Spleen (tissue), 11 donors: Measurements from ENCODE around the gene RNFT2. TPM values are rescaled to one million over a fixed set of nuclear protein-coding genes. Genes with fewer than 3 reads are reported as not detected.

ENCODE experiments used
- DNase-seq: peaks from one replicate; pipeline ENCODE4 v3.0.0-alpha.2; 2020
- H3K27ac ChIP-seq, 8 donors: fragments of 200-600 bp; sonication (generic) in 7 of 8; 1 replicate in 4 of 8; 2 replicates in 4 of 8; pipeline versions ENCODE4 v1.5.0 to v1.8.0; 2016 to 2021; ENCODE audit warnings: inconsistent platforms in 4 of 8, mild to moderate bottlenecking in 4 of 8, moderate library complexity in 1 of 8
- H3K27me3 ChIP-seq, 7 donors: fragments of 200-600 bp; sonication (generic) in 6 of 7; replicated peaks in 1 of 7; 1 replicate in 4 of 7; 2 replicates in 3 of 7; pipeline versions ENCODE4 v1.5.0 to v1.8.0; 2016 to 2021; ENCODE audit warnings: inconsistent platforms in 3 of 7, mild to moderate bottlenecking in 1 of 7
- H3K36me3 ChIP-seq, 6 donors: fragments of 200-600 bp; sonication (generic) in 5 of 6; 1 replicate in 4 of 6; 2 replicates in 2 of 6; pipeline versions ENCODE4 v1.5.0 to v1.8.0; 2016 to 2021; ENCODE audit warnings: inconsistent platforms in 2 of 6
- H3K4me1 ChIP-seq, 6 donors: fragments of 200-600 bp; sonication (generic) in 5 of 6; 1 replicate in 3 of 6; 2 replicates in 3 of 6; pipeline versions ENCODE4 v1.5.0 to v1.8.0; 2016 to 2021; ENCODE audit warnings: inconsistent platforms in 3 of 6
- H3K4me3 ChIP-seq, 8 donors: fragments of 200-600 bp; sonication (generic) in 7 of 8; 1 replicate in 4 of 8; 2 replicates in 4 of 8; pipeline versions ENCODE4 v1.5.0 to v1.8.0; 2016 to 2021; ENCODE audit warnings: inconsistent platforms in 4 of 8, mild to moderate bottlenecking in 4 of 8, moderate library complexity in 2 of 8
- H3K9me3 ChIP-seq, 8 donors: fragments of 200-600 bp; sonication (generic) in 7 of 8; 1 replicate in 4 of 8; 2 replicates in 4 of 8; pipeline versions ENCODE4 v1.5.0 to v1.8.0; 2016 to 2021; ENCODE audit warnings: inconsistent platforms in 4 of 8
- CTCF ChIP-seq, 11 experiments: fragments of 200-600 bp in 7 of 11; fragments of 450-650 bp in 4 of 11; sonication (generic) in 4 of 11; IDR thresholded peaks in 8 of 11; conservative IDR thresholded peaks in 3 of 11; 1 replicate in 7 of 11; 2 replicates in 4 of 11; pipeline versions ENCODE4 v1.4.0 to v1.8.0; 2016 to 2021; ENCODE audit warnings: antibody characterized with exemption in 11 of 11, inconsistent platforms in 4 of 11, mild to moderate bottlenecking in 1 of 11
- POLR2A ChIP-seq, 3 donors: fragments of 450-650 bp; IDR thresholded peaks; one replicate each; pipeline ENCODE4 v1.5.1; 2017; ENCODE audit warnings: antibody characterized with exemption in 3 of 3, mild to moderate bottlenecking in 1 of 3
- POLR2AphosphoS5 ChIP-seq, 3 donors: sonication (generic); formaldehyde crosslinking; IDR thresholded peaks; one replicate each; pipeline ENCODE4 v1.5.1; 2017; ENCODE audit warnings: antibody characterized with exemption in 3 of 3
- WGBS, 5 donors: extraction: QIAGEN DNeasy Blood & Tissue Kit in 3 of 5; methylation state at CpG; one replicate each; pipeline versions ENCODE4 v1.1.5 to v1.1.7; 2013 to 2018; 5-methylcytosine and 5-hydroxymethylcytosine counted together
- intact Hi-C: fragments of 100-400 bp; cut with DNase I; formaldehyde crosslinking; loops from one replicate; pipeline ENCODE4 v1.15.0; 2023; ENCODE audit warnings: low total_unique reads
- polyA plus RNA-seq, 3 donors: library from polyadenylated mRNA; stranded (reverse); fragments of 200-250 nt; gene quantifications; one replicate each; pipeline ENCODE4 v1.2.1, GENCODE V29; 2013
- small RNA-seq, 4 donors: library from RNA; depleted of rRNA; stranded (forward); fragments of <200 nt; gene quantifications; one replicate each; pipeline ENCODE3, GENCODE V24; 2016
- total RNA-seq, 7 donors: library from RNA; depleted of rRNA in 3 of 7; stranded (reverse); fragments of >200 nt in 3 of 7; fragmentation: NEBNext Ultra II Directional in 4 of 7; extraction: Animal tissue kit (Norgen Biotek cat#: 25700) in 4 of 7; gene quantifications; one replicate each; pipeline versions ENCODE4 v1.1.0 to v1.2.1, GENCODE V29; 2016 to 2021
- donor health status: healthy with polysubstance abuse.
- donor health status: DM: no; HTN: no; CAD: no; lungs with moderate emphysema.
- donor health status: DM: no; HTN: no; CAD: no.
- donor health status: Bipolar disorder and iron deficiency.
- donor health status: healthy.
- donor health status: DM: no; HTN: no; CAD: no.
- donor health status: DM: yes; HTN: yes; CAD: no.

RNFT2 gene
- total and polyA plus RNA-seq, 10 donors, result 1.9 to 6.0 (median 3.8) TPM

GRCh38 chr12:116898669-116899068 lies 160.6 kb downstream of the RNFT2 start:
- no peaks in the 10 kb centered on the region for H3K36me3 ChIP-seq
- no peaks in the 10 kb centered on the region for H3K9me3 ChIP-seq
- no peak for TF ChIP-seq POLR2A (IDR thresholded peaks at IDR 0.05)
- TF ChIP-seq POLR2AphosphoS5 (IDR thresholded peaks at IDR 0.05), result no peak
- TF ChIP-seq CTCF (IDR thresholded peaks at IDR 0.05 in 8 of 11, conservative IDR thresholded peaks at IDR 0.05 in 3 of 11), result no peak
- no peak overlapping the region for H3K27ac ChIP-seq
- no peak for DNase-seq
- H3K4me3 ChIP-seq, result no peak overlapping the region
- no peaks in the 10 kb centered on the region for H3K4me1 ChIP-seq
- 58 to 70% (median 67%) methylated on average over 3 of the region's 3 CpGs for WGBS, 5 donors
- peaks cover 0 to 52% (median 0%) of the 10 kb centered on the region in 7 donors for H3K27me3 ChIP-seq
- intact Hi-C loops, result no loop called here

GRCh38 chr12:116901612-116902011 lies 163.5 kb downstream of the RNFT2 start:
- Histone ChIP-seq H3K4me3 (no peak overlapping the region), H3K4me1 (no peaks in the 10 kb centered on the region), H3K27ac (no peak overlapping the region), H3K36me3 (no peaks in the 10 kb centered on the region), H3K27me3 (peaks cover 0 to 65% (median 6%) of the 10 kb centered on the region in 7 donors), H3K9me3 (no peaks in the 10 kb centered on the region)
- TF ChIP-seq CTCF (IDR thresholded peaks at IDR 0.05 in 8 of 11, conservative IDR thresholded peaks at IDR 0.05 in 3 of 11) (no peak), POLR2A (IDR thresholded peaks at IDR 0.05) (no peak), POLR2AphosphoS5 (IDR thresholded peaks at IDR 0.05) (no peak)
- intact Hi-C loops, result no loop called here
- no peak for DNase-seq
- 71 to 85% (median 79%) methylated on average over 2 of the region's 2 CpGs for WGBS, 5 donors

Small RNA genes within 50 kb of the gene (small RNA-seq; reads per million reads assigned to genes)
- gene RNU6-558P, result 0 reads per million in 4 donors

Other genes with a start within 250 kb of the RNFT2 start
- gene MAP1LC3B2, start 178.9 kb upstream of the RNFT2 start, total RNA-seq, result 1 to 10 TPM; 1.4 to 3.0 (median 2.1) TPM
- 1 to 10 TPM in 2 of 3 donors, under 1 TPM in 1; 0.86 to 1.4 (median 1.2) TPM for gene MAP1LC3B2, start 178.9 kb upstream of the RNFT2 start, polyA plus RNA-seq
- 10 to 100 TPM; 18.5 to 43.8 (median 28.7) TPM for gene SPRING1, start 246 bp upstream of the RNFT2 start, total RNA-seq
- gene SPRING1, start 246 bp upstream of the RNFT2 start, polyA plus RNA-seq, result 10 to 100 TPM in 2 of 3 donors, 1 to 10 TPM in 1; 8.8 to 17.5 (median 10.4) TPM
- under 1 TPM in 6 of 7 donors, not detected in 1; 0.13 to 0.58 (median 0.40) TPM for gene HRK, start 143.1 kb downstream of the RNFT2 start, total RNA-seq
- under 1 TPM; 0.07 to 0.76 (median 0.13) TPM for gene HRK, start 143.1 kb downstream of the RNFT2 start, polyA plus RNA-seq
- gene FBXW8, start 172.6 kb downstream of the RNFT2 start, total RNA-seq, result 10 to 100 TPM; 10.5 to 17.3 (median 14.0) TPM
- gene FBXW8, start 172.6 kb downstream of the RNFT2 start, polyA plus RNA-seq, result 1 to 10 TPM; 2.2 to 4.2 (median 3.6) TPM